H1 (cell line): ENCODE measurements around the gene IPO11. TPM values are rescaled to one million over a fixed set of nuclear protein-coding genes. Genes with fewer than 3 reads are reported as not detected.

Experiments used
- CEBPB ChIP-seq: IDR thresholded peaks from 2 replicates; pipeline ENCODE4 v1.6.1; 2012; ENCODE audit warnings: low read depth, low read length
- polyA plus RNA-seq, 7 experiments: library from polyadenylated mRNA; depleted of rRNA in 3 of 7; stranded (reverse) in 5 of 7; unstranded in 2 of 7; fragments of >200 nt in 5 of 7; fragments of 200-250 nt in 2 of 7; gene quantifications; 1 replicate in 5 of 7; 2 replicates in 1 of 7; 4 replicates in 1 of 7; pipeline versions ENCODE4 v1.2.1 to v1.2.3, GENCODE V29; 2011 to 2013; ENCODE audit warnings: missing spikeins in 2 of 7, mixed read lengths in 2 of 7
- total RNA-seq: library from RNA; stranded (reverse); fragmentation: NEBNext Ultra II Directional; extraction: Animal tissue kit (Norgen Biotek cat#: 25700); gene quantifications from 2 replicates; pipeline ENCODE4 v1.2.1, GENCODE V29; 2021
- TF ChIP-seq, protein P1 (sequence below): fragments of 300-600 bp; sonication (generic); IDR thresholded peaks from 2 replicates; pipeline ENCODE4 v1.7.1; 2012; ENCODE audit warnings: low read length, moderate library complexity, mild to moderate bottlenecking, inconsistent platforms; ENCODE audit not compliant: insufficient replicate concordance

The IPO11 gene
- total and polyA plus RNA-seq, 2 of the 8 experiments (the other 6 are each of a cell fraction or from before 2014, with no cell fraction given) = 23.6 to 64.4 TPM

DNA sequence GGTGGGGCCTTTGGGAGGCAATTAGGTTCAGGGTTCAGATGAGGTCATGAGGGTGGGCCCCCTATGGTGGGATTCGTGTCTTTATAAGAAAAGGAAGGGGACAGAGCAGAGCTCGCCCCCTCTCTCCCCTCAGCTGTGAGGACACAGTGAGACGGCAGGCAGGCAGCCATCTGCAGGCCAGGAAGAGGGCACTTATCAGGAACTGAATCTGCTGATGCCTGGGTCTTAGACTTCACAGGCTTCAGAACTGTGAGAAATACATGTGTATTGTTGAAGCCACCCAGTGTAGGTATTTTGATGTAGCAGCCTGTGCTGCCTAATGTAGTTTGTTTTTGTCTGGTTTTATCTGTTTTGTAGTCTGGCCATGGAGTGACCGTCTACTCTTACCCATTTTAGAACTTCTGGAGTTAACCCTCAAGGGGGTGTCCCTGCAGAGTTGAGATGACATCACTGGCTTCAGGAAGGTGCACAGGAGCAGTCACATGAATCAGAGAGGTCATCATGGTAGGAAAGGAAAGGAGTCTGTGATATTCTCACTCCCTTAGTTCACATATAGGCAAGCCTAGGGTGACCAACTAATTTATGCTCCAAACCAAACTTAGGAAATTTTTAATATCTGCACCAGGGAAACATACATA is 237.0 kb downstream of the IPO11 start (continued):
- TF ChIP-seq, protein P1, sequence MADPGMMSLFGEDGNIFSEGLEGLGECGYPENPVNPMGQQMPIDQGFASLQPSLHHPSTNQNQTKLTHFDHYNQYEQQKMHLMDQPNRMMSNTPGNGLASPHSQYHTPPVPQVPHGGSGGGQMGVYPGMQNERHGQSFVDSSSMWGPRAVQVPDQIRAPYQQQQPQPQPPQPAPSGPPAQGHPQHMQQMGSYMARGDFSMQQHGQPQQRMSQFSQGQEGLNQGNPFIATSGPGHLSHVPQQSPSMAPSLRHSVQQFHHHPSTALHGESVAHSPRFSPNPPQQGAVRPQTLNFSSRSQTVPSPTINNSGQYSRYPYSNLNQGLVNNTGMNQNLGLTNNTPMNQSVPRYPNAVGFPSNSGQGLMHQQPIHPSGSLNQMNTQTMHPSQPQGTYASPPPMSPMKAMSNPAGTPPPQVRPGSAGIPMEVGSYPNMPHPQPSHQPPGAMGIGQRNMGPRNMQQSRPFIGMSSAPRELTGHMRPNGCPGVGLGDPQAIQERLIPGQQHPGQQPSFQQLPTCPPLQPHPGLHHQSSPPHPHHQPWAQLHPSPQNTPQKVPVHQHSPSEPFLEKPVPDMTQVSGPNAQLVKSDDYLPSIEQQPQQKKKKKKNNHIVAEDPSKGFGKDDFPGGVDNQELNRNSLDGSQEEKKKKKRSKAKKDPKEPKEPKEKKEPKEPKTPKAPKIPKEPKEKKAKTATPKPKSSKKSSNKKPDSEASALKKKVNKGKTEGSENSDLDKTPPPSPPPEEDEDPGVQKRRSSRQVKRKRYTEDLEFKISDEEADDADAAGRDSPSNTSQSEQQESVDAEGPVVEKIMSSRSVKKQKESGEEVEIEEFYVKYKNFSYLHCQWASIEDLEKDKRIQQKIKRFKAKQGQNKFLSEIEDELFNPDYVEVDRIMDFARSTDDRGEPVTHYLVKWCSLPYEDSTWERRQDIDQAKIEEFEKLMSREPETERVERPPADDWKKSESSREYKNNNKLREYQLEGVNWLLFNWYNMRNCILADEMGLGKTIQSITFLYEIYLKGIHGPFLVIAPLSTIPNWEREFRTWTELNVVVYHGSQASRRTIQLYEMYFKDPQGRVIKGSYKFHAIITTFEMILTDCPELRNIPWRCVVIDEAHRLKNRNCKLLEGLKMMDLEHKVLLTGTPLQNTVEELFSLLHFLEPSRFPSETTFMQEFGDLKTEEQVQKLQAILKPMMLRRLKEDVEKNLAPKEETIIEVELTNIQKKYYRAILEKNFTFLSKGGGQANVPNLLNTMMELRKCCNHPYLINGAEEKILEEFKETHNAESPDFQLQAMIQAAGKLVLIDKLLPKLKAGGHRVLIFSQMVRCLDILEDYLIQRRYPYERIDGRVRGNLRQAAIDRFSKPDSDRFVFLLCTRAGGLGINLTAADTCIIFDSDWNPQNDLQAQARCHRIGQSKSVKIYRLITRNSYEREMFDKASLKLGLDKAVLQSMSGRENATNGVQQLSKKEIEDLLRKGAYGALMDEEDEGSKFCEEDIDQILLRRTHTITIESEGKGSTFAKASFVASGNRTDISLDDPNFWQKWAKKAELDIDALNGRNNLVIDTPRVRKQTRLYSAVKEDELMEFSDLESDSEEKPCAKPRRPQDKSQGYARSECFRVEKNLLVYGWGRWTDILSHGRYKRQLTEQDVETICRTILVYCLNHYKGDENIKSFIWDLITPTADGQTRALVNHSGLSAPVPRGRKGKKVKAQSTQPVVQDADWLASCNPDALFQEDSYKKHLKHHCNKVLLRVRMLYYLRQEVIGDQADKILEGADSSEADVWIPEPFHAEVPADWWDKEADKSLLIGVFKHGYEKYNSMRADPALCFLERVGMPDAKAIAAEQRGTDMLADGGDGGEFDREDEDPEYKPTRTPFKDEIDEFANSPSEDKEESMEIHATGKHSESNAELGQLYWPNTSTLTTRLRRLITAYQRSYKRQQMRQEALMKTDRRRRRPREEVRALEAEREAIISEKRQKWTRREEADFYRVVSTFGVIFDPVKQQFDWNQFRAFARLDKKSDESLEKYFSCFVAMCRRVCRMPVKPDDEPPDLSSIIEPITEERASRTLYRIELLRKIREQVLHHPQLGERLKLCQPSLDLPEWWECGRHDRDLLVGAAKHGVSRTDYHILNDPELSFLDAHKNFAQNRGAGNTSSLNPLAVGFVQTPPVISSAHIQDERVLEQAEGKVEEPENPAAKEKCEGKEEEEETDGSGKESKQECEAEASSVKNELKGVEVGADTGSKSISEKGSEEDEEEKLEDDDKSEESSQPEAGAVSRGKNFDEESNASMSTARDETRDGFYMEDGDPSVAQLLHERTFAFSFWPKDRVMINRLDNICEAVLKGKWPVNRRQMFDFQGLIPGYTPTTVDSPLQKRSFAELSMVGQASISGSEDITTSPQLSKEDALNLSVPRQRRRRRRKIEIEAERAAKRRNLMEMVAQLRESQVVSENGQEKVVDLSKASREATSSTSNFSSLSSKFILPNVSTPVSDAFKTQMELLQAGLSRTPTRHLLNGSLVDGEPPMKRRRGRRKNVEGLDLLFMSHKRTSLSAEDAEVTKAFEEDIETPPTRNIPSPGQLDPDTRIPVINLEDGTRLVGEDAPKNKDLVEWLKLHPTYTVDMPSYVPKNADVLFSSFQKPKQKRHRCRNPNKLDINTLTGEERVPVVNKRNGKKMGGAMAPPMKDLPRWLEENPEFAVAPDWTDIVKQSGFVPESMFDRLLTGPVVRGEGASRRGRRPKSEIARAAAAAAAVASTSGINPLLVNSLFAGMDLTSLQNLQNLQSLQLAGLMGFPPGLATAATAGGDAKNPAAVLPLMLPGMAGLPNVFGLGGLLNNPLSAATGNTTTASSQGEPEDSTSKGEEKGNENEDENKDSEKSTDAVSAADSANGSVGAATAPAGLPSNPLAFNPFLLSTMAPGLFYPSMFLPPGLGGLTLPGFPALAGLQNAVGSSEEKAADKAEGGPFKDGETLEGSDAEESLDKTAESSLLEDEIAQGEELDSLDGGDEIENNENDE = no peak
- no peak for TF ChIP-seq CEBPB
